Amygdala (tissue), 56 donors: ENCODE measurements around the gene TAAR8.
"Not testable (repeated sequence)": the region's sequence is repeated elsewhere in the genome, so short reads cannot be mapped to it uniquely, and the experiment has no call there.

ENCODE experiments used
- DNase-seq, 56 donors: peaks; one replicate each; lab custom pipeline; 2025; lab: John Stamatoyannopoulos, UW

TAAR8 gene, protein sequence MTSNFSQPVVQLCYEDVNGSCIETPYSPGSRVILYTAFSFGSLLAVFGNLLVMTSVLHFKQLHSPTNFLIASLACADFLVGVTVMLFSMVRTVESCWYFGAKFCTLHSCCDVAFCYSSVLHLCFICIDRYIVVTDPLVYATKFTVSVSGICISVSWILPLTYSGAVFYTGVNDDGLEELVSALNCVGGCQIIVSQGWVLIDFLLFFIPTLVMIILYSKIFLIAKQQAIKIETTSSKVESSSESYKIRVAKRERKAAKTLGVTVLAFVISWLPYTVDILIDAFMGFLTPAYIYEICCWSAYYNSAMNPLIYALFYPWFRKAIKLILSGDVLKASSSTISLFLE

DNA sequence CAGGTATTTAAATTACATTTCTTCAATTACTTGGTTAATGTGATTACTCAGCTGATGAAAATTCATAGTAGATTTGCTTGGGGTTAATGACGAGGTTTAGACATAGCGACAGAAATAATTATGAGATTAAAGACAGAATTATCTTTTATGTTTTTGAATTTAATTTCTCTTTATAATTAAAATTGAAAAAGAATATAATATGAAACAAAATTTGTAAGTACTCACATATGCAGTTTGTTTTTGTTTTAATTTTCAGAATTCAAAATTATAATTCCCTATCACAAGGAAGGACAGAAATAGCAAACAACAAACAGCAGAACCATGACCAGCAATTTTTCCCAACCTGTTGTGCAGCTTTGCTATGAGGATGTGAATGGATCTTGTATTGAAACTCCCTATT lies at the start of gene TAAR8:
Gene TAAR8 (plus strand): TSS at position 301 of the 400 bp plus-strand sequence. CDS start 21 bp downstream, at position 322.
- no peak for DNase-seq

DNA sequence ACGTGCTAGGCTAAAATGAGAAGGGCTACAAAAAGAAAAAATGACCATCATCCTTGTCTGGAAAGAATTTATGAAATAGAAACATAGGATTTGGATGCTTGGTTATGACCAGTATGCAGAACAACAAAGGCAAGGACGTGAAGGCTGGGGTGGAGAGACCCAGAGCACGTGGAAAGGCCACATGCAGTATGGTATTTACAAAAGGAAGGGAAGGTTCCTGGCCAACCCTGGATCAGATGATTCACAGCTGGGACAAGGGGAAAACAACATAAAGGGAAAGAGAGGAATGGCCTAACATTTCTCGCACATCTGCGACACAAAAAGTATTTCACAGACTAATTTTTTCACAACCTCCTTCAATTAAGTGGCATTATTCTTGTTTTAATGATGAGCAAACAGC lies 47.7 kb upstream of the TAAR8 start:
- no peak for DNase-seq

DNA sequence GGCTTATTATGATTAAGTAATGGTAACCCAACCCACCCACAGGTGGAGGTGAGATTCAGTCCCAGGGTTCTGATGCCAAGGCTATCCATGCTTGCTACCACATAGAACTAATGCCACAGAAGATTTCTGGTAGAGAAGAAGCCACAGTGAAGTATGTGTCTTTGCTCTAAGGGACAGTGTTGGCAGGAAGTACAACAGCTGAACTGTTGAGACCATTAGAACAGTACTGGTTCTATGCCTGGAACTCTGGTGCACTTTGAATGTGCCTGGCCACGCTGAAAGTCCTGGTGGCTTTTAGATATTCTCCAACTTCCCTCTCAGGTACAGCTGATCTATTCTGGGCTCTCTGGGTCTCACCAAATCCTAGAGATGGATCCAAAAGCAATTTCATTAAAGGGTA lies 47.3 kb upstream of the TAAR8 start:
- no peak for DNase-seq

DNA sequence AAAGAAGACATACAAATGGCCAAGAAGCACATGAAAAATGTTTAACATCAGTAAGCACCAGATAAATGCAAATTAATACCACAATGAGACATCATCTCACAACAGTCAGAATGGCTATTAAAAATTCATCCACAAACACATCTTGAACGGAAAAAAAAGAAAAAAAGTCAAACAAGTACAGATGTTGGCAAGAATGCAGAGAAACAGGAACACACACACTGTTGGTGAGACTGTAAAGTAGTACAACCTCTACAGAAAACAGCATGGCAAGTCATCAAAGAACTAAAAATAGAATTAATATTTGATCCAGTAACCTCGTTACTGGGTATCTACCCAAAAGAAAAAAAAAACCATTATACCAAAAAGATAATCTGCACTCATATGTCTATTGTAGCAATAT lies 46.0 kb upstream of the TAAR8 start:
- no peak for DNase-seq

DNA sequence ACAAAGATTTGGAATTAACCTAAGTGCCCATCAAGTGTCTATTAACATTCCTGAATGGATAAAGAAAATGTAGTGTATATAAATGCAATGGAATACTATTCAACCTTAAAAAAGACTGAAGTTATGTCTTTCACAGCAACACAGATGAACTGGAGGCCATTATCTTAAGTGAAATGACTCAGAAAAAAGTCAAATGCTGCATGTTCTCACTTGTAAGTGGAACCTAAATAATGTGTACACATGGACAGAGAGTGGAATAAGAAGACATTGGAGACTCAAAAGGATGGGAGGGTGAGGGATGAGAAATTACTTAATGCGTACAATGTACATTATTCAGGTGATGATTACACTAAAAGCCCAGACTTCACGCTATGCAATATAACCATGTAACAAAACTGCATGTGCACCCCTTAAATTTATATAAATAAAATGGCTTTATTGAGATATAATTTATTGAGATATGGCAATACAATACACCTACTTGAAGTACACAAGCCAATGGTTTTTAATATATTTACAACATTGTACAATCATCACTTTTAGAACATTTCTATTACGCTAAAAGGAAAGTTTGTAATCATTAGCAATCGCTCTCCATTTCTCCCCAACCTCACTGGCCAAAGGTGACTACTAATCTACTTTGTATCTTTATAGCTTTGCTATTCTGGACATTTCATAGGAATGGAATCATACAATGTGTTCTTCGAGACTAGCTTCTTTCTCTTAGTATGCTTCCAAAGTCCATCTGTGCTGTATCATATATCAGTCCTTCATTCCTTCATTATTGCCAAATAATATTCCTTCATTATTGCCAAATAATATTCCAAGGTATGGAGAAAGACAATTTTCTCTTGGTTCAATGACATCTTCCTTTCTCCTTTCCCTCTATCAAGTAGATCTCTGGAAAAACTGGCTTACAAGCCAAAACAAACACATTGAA lies 45.3 kb upstream of the TAAR8 start:
- DNase-seq, result no peak

DNA sequence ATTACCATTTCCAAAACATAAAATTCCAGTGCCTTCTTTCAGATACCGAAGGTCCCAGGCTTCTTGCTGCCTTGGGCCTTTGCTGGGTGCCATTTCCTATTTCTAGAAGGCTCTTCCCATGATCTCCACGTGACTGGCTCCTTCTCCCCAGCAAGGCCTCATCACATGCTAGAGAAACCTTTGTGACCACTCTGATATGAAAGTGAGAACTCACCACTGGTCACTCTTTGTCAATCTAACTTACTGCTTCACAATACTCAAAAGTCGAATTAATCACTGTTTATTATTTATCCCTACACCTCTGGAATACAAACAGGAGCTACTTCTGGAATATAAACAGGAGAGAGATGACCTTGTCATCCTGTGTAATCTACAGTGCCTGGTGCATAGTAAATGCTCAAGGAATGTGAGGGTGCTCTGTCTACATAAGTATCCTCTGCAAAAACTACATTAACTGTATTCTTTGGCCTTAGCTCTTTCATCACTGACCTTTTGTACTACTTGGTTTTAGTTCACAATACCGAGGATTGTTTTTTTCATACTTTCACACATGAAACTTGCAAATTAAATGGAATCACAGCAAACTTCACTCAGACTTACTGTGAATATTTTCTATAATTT lies 41.2 kb upstream of the TAAR8 start:
- DNase-seq, result peak in 2 of 56 donors; percentile 16 to 24

DNA sequence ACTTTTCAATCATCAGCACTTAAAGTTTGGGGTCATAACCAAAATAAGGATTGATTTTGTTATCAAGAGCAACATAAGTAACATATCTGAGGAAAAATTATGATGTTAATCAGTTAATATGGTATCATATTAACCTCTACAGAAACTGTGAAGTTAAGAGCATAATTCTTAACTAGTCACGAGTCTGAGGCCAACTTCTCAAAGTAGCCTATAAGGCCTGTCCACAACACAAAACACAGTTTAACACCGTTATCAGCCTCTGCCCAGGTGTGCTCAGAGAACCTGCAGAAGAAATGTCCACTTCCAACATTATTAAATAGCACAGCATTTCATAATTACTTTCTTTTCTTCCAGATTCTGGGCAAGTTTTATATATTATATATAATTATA lies 40.6 kb upstream of the TAAR8 start:
- DNase-seq, result no peak

DNA sequence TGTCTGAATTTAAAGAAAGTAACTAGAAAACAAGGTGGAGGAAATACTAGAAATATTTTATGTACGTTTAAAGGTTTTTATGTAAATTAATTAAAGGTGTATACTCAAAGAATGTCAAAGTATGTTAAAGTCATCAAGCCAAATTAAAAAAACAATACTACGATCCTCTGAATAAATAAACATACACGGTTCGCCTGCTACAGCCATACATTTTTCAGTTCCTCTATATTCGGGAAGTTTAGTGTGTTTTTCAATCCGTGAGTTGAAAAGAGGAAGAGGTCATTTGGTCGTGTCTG lies 40.2 kb upstream of the TAAR8 start:
- DNase-seq, result no peak

DNA sequence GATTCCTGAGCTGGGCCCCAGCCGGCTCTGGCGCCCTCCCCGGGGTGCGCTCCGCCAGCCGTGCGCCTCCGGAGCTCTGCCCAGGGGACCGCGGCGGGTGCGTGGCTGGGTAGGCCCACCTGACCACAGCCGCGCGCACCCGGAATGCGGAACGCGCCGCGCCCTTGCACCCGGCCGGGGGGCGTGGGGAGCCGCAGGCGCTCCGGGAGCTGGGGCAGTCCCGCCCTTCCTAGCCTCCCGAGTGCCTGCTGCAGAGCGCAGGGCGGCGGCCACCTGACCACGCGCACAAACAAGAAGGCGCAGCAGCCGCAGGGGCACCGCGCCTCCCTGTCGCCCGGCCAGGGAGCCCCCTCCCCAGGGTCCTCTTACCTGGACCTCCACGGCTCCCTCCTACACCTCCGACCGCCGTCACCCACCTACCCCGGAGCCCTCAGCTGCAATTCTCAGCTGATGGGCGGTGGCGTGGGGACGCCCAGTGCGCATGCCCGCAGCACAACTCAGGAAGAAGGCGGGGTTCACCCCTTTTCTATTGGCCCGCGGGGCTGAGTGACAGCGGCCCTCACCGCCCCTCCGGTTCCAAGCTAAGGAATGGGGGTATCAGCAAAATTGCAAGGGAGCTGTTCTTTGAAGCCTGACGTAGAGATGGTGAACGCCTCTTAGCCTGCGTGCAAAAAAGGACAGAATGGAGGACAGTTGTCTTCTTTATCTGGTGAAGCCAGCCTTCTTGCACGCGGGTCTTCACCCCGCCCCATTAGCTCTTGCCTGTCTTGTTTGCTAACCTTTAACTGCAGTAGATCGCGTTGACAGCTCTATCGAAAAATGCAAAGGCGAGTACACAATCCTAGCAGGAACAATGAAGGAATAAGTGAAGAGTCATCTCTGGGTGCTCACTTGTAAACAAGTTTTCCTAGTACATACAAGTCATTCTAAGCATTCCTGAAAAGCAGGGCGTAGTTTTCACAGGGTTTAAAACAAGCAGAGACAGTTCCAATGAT lies 39.5 kb upstream of the TAAR8 start, which contains the start of gene STX7:
Gene STX7 (minus strand): TSS at position 479 of the 995 bp plus-strand sequence. CDS start 9,586 bp downstream, outside the sequence.
- peak; percentile 67 to 96 (median 89) for DNase-seq

DNA sequence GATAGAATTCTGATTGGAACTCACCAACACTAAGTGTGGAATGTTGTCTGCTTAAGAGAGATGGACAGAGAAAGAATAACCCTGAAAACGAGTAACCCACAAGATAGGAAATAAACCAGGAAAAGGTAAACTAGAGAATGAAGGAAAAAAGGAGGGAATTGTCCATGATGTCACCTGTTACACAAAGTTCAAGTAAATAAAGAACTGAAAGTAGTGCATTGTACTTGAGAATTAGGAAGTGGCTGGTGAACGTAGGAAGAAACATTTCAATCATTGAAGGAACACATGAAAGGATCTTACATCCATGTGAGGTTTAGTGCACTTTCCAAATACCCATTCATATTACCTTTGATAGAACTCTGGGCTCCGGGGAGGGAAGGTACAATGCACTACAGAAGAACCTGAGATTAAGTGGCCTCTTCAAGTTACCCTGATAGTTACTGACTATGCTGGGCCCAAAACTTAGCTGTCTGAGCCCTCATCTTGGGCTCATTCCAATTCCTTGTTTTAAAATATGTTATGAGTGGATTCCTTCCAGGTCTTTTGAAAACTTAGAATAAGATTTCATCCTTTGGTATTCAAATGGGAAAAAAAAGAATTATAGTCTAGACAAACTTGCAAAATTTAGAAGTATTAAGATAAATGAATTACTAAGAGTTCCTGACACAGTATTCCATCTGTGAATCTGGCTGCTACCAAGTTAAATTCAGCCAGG lies 38.5 kb upstream of the TAAR8 start:
- DNase-seq, result no peak

DNA sequence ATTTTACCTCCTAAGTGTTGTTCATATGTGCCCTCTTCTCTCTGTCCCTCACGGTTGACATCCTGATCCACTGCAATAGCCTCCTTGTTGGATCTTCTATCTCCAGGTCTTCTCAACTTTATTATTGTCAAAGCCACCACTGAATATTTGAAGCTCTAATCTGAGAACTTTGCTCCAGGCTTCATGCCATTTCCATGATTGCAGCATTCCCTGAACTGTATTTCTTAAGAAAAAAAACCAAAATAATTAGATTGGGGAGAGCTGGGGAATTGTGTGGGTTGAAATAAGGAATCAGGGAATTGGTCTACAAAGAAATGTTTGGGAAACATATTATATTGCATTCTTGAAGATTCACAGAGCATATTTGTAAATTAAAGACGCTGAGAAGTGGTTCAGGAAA lies 37.1 kb upstream of the TAAR8 start:
- DNase-seq, result no peak

DNA sequence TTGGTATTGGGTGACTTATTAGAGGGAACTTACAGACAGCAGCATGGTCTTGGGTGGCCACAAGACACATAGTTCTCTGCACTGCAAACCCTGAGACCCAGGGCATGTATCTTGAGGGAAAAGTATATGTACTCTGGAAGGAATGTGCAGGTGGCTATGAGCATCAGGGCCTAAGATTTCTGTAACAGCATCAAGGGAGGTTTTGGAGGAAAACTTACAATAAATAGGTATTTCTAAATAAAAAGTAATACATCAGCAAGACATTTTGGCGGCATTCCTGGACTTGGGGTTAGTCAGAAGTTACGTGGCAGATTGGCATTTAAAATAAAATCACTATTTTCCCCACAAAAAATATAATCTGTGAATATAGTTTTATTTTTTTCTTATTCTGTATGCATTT lies 31.5 kb upstream of the TAAR8 start:
- no peak for DNase-seq

DNA sequence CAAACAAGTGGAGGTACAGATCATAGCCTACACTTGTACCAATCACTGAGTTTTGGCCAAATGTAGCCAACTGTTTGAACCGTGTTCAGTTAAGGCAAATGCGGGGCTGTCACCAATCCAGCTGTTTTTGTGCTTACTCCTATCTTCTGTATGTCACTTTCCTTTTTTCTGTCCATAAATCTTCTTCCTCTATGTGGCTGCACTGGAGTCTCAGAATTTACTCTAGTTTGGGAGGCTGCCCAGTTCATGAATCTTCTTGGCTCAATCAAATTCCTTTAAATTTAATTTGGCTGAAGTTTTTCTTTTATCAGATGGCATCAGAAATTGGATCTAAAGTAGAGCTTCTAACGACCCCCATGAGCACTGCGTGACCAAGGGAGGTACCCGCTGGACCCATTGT lies 27.8 kb upstream of the TAAR8 start:
- DNase-seq, result no peak

DNA sequence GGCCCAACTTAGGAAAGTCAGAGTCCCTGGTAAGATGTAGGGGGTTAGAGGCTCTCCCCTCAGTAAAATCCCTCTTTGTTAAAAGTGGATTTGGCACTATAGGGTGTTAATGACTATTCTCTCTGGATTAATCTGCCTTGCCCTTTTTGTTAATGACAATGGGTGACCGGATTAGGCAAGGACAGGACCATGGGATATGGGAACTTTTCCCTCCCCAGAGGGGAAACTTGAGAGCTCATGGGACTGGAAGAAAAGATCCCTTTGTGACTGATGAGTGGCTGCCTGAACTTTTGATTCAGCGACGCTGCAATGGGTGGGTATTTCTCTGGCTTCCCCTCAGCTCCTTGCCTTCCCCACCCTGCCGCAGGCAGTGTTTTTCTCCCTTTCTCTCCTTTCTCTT lies 26.6 kb upstream of the TAAR8 start:
- no peak for DNase-seq

DNA sequence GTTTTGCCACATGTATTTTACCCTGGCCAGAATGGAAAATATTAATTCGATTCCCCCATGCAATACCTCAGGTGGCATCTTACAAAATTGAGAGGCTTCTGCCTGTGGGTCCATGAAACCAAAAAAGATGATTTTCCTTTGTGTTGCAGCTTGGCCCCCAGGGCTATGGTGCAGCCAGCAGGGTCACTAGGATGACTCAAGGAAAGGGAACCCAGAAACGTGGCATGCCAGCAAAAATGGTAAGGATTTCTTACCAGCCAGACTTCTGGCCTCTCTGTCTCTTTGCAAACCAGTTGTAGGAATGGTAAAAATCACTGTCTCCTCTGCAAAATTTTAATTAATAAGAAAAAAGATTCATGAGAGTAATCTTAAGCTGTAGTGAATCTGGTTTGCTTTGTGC lies 26.0 kb upstream of the TAAR8 start:
- DNase-seq, result no peak

DNA sequence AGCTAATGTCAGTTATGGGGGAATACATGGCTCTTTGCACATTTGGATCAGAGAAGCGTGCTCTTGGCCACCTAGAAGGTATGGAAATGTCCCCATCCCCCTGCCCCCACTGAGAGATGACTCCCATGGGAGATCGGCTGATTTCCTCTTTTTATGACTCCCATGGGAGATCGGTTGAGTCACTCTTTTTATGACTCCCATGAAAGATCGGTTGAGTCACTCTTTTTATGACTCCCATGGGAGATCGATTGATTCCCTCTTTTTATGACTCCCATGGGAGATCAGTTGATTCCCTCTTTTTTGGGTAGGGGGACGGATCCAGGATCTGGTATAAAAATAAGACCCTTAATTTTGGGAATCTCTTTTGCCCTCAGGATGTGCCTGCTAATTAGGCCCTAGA lies 24.7 kb upstream of the TAAR8 start:
- DNase-seq, result no peak

DNA sequence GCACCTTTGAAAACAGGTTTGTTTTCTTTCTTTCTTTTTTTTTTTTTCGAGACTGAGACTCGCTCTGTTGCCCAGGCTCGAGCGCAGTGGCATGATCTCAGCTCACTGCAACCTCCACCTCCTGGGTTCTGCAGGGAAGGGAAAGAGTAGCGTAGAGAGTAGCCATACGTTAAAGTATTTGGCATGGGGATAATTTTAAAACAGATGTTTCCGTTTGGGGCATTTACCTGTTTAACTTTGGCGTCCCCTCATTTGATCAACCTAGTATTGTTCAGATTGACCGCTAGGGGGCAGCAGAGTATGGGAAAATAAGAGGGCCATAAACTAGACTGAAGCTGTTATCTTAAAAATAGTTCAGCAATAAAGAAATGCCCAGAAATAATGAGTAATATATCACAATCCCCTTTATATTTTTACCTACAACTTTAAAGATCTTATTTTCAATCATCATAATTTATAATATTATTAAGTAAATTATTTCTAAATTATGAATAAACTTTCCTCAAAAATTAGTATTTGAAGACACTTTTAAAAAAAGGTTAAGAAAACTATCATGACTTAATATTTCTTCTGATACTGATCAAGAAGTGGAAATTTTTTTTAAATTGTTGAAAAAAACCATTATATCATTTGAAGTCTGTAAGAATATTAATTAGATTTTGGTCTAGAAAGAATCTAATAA lies 22.0 kb upstream of the TAAR8 start:
- DNase-seq, result peak in 36 of 56 donors; percentile 4 to 74 (median 27)

DNA sequence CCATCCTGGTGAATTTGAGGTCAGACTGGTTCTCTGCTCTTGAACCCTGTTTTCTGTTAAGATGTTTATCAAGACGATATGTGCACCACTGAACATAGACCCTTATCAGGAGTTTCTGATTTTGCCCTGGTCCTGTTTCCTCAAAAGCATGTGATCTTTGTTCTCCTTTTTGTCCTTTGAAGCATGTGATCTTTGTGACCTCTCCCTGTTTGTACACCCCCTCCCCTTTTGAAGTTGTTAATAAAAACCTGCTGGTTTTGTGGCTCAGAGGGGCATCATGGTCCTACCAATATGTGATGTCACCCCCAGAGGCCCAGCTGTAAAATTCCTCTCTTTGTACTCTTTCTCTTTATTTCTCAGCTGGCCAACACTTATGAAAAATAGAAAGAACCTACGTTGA lies 17.9 kb upstream of the TAAR8 start:
- not testable (repeated sequence) for DNase-seq

DNA sequence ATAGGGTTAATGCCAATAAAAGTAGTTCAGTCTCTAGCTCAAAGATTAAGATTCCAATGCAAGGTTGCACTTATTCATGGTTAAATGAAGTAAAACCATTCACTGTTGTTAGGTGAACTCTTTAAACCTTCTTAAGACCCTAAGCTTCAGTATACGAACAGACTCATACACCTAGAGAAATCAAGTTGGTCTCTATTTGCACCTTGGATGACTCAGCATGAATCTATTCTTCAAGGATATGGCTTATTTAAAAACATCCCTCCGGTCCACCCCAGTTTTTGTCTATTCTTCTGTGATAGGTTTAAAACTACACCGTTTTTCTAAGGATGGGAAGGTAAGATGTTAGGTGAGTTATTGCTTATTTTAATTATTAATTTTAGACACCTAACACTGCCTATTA lies 15.3 kb upstream of the TAAR8 start:
- DNase-seq, result no peak
